Esophagus muscularis mucosa (tissue), 4 donors: ENCODE data around the gene FGA.

Experiments used
- CTCF ChIP-seq, 3 experiments: fragments of 200-600 bp in 2 of 3; fragments of 450-650 bp in 1 of 3; sonication (generic) in 2 of 3; IDR thresholded peaks; one replicate each; pipeline ENCODE4 v1.5.1; 2017 to 2019; ENCODE audit warnings: antibody characterized with exemption in 3 of 3, mild to moderate bottlenecking in 2 of 3, moderate library complexity in 1 of 3
- EP300 ChIP-seq: sonication (generic); formaldehyde crosslinking; IDR thresholded peaks from one replicate; pipeline ENCODE4 v1.6.1; 2017; ENCODE audit warnings: antibody characterized with exemption
- POLR2A ChIP-seq: fragments of 450-650 bp; IDR thresholded peaks from one replicate; pipeline ENCODE4 v1.6.1; 2017; ENCODE audit warnings: antibody characterized with exemption, moderate library complexity, mild to moderate bottlenecking, low read depth
- POLR2AphosphoS5 ChIP-seq, 2 donors: sonication (generic); formaldehyde crosslinking; IDR thresholded peaks; one replicate each; pipeline ENCODE4 v1.6.1; 2017; ENCODE audit warnings: antibody characterized with exemption in 2 of 2

GRCh38 chr4:154626793-154627484 lies 36.4 kb upstream of the FGA start:
- peak in 2 of 3 experiments; percentile 42 to 56 for TF ChIP-seq CTCF (IDR thresholded peaks at IDR 0.05)
- TF ChIP-seq POLR2A: no peak
- no peak for TF ChIP-seq POLR2AphosphoS5 (IDR thresholded peaks at IDR 0.05)
- no peak for TF ChIP-seq EP300
